ENCODE data around the gene RGR.

GRCh38 chr10:84201682-84202081 lies 43.2 kb upstream of the RGR start:
- no peak for TF ChIP-seq CTCF (IDR thresholded peaks at IDR 0.05)
- TF ChIP-seq POLR2AphosphoS5 (IDR thresholded peaks at IDR 0.05), result no peak
- no peak for TF ChIP-seq POLR2A (IDR thresholded peaks at IDR 0.05; ENCODE audit: low read depth)
- TF ChIP-seq EP300 (IDR thresholded peaks at IDR 0.05), result no peak

Data from esophagus muscularis mucosa (tissue), 4 donors.